SK-N-SH treated with all-trans-retinoic acid at 6 μM for 48 hours (cell line): ENCODE results near the gene FARP1.

Source experiments
- ATAC-seq: fragments of 200-7000 bp; cut with Tn5 transposase; 3 replicates; pipeline ENCODE4 v1.9.1; 2020; ENCODE audit warnings: mild to moderate bottlenecking, moderate library complexity
- ARNTL ChIP-seq: fragments of 450-650 bp; formaldehyde crosslinking; IDR thresholded peaks from 2 replicates; pipeline ENCODE4 v1.5.0; 2020; ENCODE audit warnings: low read depth, mild to moderate bottlenecking, moderate library complexity, borderline replicate concordance
- BACH2 ChIP-seq: fragments of 250-450 bp; sonication (Bioruptor Pico); IDR thresholded peaks from 2 replicates; pipeline ENCODE4 v1.9.0; 2021; ENCODE audit warnings: mild to moderate bottlenecking, borderline replicate concordance
- CSDC2 ChIP-seq: fragments of 250-450 bp; sonication (Bioruptor Pico); IDR thresholded peaks from 2 replicates; pipeline ENCODE4 v1.5.0; 2020; ENCODE audit warnings: mild to moderate bottlenecking, moderate library complexity
- ESRRG ChIP-seq: fragments of 250-450 bp; sonication (Bioruptor Pico); IDR thresholded peaks from 2 replicates; pipeline ENCODE4 v1.6.1; 2021; ENCODE audit warnings: mild to moderate bottlenecking
- GLIS3 ChIP-seq: fragments of 250-450 bp; sonication (Bioruptor Pico); IDR thresholded peaks from 2 replicates; pipeline ENCODE4 v1.5.0; 2020; ENCODE audit warnings: mild to moderate bottlenecking, moderate library complexity
- ISL1 ChIP-seq: fragments of 250-450 bp; sonication (Bioruptor Pico); IDR thresholded peaks from 2 replicates; pipeline ENCODE4 v2.1.2; 2022; ENCODE audit warnings: mild to moderate bottlenecking, moderate library complexity
- OSR1 ChIP-seq: fragments of 250-450 bp; sonication (Bioruptor Pico); IDR thresholded peaks from 2 replicates; pipeline ENCODE4 v1.8.0; 2022; ENCODE audit warnings: moderate library complexity, mild to moderate bottlenecking, inconsistent platforms
- POU6F1 ChIP-seq: fragments of 250-450 bp; sonication (Bioruptor Pico); IDR thresholded peaks from 2 replicates; pipeline ENCODE4 v1.8.0; 2021; ENCODE audit warnings: low read depth, mild to moderate bottlenecking, moderate library complexity, borderline replicate concordance
- RARB ChIP-seq: fragments of 250-450 bp; sonication (Bioruptor Pico); IDR thresholded peaks from 2 replicates; pipeline ENCODE4 v1.8.0; 2021; ENCODE audit warnings: mild to moderate bottlenecking, moderate library complexity
- SNAI2 ChIP-seq: fragments of 250-450 bp; sonication (Bioruptor Pico); IDR thresholded peaks from 2 replicates; pipeline ENCODE4 v1.5.0; 2020; ENCODE audit warnings: mild to moderate bottlenecking, moderate library complexity
- TCF4 ChIP-seq: fragments of 250-450 bp; sonication (Bioruptor Pico); IDR thresholded peaks from 2 replicates; pipeline ENCODE4 v1.8.0; 2021; ENCODE audit warnings: mild to moderate bottlenecking, moderate library complexity, borderline replicate concordance
- TOX ChIP-seq: fragments of 250-450 bp; sonication (Bioruptor Pico); IDR thresholded peaks from 2 replicates; pipeline ENCODE4 v1.8.0; 2021; ENCODE audit warnings: mild to moderate bottlenecking, moderate library complexity, borderline replicate concordance
- TSHZ2 ChIP-seq: fragments of 250-450 bp; sonication (Bioruptor Pico); IDR thresholded peaks from 2 replicates; pipeline ENCODE4 v1.5.0; 2020; ENCODE audit warnings: mild to moderate bottlenecking, moderate library complexity
- ZC3H10 ChIP-seq: fragments of 250-450 bp; sonication (Bioruptor Pico); IDR thresholded peaks from 2 replicates; pipeline ENCODE4 v1.5.1; 2021; ENCODE audit warnings: mild to moderate bottlenecking, moderate library complexity
- ZFP3 ChIP-seq: fragments of 250-450 bp; sonication (Bioruptor Pico); IDR thresholded peaks from 2 replicates; pipeline ENCODE4 v1.5.0; 2020; ENCODE audit warnings: mild to moderate bottlenecking, moderate library complexity
- ZFP30 ChIP-seq: fragments of 450-650 bp; formaldehyde crosslinking; IDR thresholded peaks from 2 replicates; pipeline ENCODE4 v1.5.0; 2022; ENCODE audit warnings: mild to moderate bottlenecking, moderate library complexity
- ZNF565 ChIP-seq: fragments of 450-650 bp; formaldehyde crosslinking; conservative IDR thresholded peaks from 2 replicates; pipeline ENCODE4 v1.5.0; 2020; ENCODE audit warnings: low read depth, mild to moderate bottlenecking, moderate library complexity
- ZNF70 ChIP-seq: fragments of 450-650 bp; formaldehyde crosslinking; IDR thresholded peaks from 2 replicates; pipeline ENCODE4 v1.5.0; 2020; ENCODE audit warnings: mild to moderate bottlenecking, moderate library complexity
- ZNF8 ChIP-seq: fragments of 450-650 bp; formaldehyde crosslinking; IDR thresholded peaks from 2 replicates; pipeline ENCODE4 v1.5.0; 2020; ENCODE audit warnings: mild to moderate bottlenecking, moderate library complexity
- TF ChIP-seq, protein P1 (sequence below): fragments of 250-450 bp; sonication (Bioruptor Pico); IDR thresholded peaks from 2 replicates; pipeline ENCODE4 v1.5.1; 2021; ENCODE audit warnings: mild to moderate bottlenecking, moderate library complexity
- TF ChIP-seq, protein P2 (sequence below): fragments of 250-450 bp; sonication (Bioruptor Pico); IDR thresholded peaks from 2 replicates; pipeline ENCODE4 v1.8.0; 2020; ENCODE audit warnings: mild to moderate bottlenecking, moderate library complexity, borderline replicate concordance

FARP1 gene

GRCh38 chr13:98246538-98247172 is 103.8 kb downstream of the FARP1 start:
- TF ChIP-seq ZNF70 (CRISPR knock-in tag) (no peak), ZNF8 (CRISPR knock-in tag) (no peak), GLIS3 (no peak), ESRRG (no peak), ZC3H10 (CRISPR knock-in tag) (no peak)
- TF ChIP-seq, all 23 proteins: peak for 0
- no peak for ATAC-seq

- no peak for ATAC-seq
- TF ChIP-seq, protein P1, sequence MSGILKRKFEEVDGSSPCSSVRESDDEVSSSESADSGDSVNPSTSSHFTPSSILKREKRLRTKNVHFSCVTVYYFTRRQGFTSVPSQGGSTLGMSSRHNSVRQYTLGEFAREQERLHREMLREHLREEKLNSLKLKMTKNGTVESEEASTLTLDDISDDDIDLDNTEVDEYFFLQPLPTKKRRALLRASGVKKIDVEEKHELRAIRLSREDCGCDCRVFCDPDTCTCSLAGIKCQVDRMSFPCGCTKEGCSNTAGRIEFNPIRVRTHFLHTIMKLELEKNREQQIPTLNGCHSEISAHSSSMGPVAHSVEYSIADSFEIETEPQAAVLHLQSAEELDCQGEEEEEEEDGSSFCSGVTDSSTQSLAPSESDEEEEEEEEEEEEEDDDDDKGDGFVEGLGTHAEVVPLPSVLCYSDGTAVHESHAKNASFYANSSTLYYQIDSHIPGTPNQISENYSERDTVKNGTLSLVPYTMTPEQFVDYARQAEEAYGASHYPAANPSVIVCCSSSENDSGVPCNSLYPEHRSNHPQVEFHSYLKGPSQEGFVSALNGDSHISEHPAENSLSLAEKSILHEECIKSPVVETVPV (CRISPR knock-in tag), result no peak
- TF ChIP-seq ISL1 (CRISPR knock-in tag) (no peak), CSDC2 (CRISPR knock-in tag) (no peak), TOX (CRISPR knock-in tag) (no peak), TCF4 (CRISPR knock-in tag) (no peak), RARB (CRISPR knock-in tag) (no peak), ARNTL (no peak)
Measured at GRCh38 chr13:98251708-98252107, 108.8 kb downstream of the FARP1 start.

DNA sequence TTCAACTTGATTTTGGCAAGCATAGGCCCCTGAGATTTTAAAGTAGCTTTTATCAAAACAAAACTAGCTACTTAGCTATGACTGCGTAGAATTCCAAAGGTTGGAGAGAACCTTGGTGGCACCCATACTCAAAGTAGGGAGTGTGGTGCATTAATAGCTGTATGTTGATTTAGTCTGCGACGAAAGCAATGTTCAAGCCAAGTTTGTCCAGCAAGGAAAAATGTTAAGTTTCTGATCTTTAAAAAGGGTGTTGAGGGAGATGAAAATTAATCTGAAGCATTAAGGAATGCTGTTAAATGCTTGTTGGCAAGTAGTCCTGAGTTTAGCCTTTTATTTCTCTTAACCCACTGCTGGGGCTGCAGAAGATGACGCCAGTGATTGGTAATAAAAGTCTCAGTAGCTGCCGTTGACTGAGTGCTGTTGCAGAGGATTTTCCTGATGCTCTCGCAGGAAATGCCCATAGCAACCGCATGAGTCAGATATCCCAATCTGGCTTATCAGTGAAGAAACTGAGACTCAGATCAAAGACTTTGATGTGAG is 110.1 kb downstream of the FARP1 start:
- TF ChIP-seq ISL1 (CRISPR knock-in tag), result peak; percentile 78
- no peak for TF ChIP-seq ZC3H10 (CRISPR knock-in tag)
- TF ChIP-seq, all 23 proteins: peak for 1
- ATAC-seq, result peak; percentile 65

DNA sequence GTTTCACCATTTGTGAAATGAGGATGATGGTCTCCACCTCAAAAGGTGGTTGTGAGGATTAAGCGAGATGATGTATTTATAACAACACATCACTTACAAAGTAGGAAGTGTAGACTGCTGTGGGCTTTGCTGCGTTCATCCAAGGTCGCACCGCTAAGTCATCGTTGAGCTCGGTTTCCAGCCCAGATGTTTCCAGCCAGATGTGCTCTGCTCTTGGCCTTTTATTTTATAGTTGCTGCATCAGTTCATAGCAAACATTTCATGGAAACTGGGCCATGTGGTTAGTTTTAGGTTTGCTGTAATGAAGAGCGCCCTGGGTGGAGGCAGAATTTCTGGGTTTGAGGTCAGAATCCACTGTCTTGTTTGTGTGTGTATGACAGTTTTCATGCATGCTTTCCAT is 110.6 kb downstream of the FARP1 start:
- no peak for ATAC-seq

More for the DNA sequence above, 110.6 kb downstream of the FARP1 start:
- TF ChIP-seq OSR1 (CRISPR knock-in tag) (no peak), POU6F1 (CRISPR knock-in tag) (no peak), ZNF565 (no peak), ZFP30 (CRISPR knock-in tag) (no peak), ZNF8 (CRISPR knock-in tag) (no peak), ZNF70 (CRISPR knock-in tag) (no peak), RARB (CRISPR knock-in tag) (no peak), ZFP3 (CRISPR knock-in tag) (no peak), BACH2 (CRISPR knock-in tag) (no peak), TSHZ2 (no peak), ZC3H10 (CRISPR knock-in tag) (no peak), SNAI2 (no peak), TOX (CRISPR knock-in tag) (no peak), ARNTL (no peak)
- TF ChIP-seq, protein P1 (CRISPR knock-in tag), result no peak
- TF ChIP-seq, protein P2, sequence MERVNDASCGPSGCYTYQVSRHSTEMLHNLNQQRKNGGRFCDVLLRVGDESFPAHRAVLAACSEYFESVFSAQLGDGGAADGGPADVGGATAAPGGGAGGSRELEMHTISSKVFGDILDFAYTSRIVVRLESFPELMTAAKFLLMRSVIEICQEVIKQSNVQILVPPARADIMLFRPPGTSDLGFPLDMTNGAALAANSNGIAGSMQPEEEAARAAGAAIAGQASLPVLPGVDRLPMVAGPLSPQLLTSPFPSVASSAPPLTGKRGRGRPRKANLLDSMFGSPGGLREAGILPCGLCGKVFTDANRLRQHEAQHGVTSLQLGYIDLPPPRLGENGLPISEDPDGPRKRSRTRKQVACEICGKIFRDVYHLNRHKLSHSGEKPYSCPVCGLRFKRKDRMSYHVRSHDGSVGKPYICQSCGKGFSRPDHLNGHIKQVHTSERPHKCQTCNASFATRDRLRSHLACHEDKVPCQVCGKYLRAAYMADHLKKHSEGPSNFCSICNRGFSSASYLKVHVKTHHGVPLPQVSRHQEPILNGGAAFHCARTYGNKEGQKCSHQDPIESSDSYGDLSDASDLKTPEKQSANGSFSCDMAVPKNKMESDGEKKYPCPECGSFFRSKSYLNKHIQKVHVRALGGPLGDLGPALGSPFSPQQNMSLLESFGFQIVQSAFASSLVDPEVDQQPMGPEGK (CRISPR knock-in tag), result no peak
